OCI-LY7 (cell line): ENCODE measurements around the gene DTYMK.

Experiments used
- CTCF ChIP-seq: fragments of 200-600 bp; sonication (generic); conservative IDR thresholded peaks from 2 replicates; pipeline ENCODE4 v1.5.1; 2014; ENCODE audit warnings: mild to moderate bottlenecking, antibody characterized with exemption, low read length, moderate library complexity, mixed read lengths
- EZH2phosphoT487 ChIP-seq: fragments of 200-600 bp; sonication (generic); IDR thresholded peaks from 2 replicates; pipeline ENCODE4 v1.6.1; 2018; ENCODE audit warnings: low read depth, borderline replicate concordance, mild to moderate bottlenecking, mixed run types, antibody characterized with exemption, low read length, moderate library complexity, mixed read lengths

- TF ChIP-seq CTCF (no peak), EZH2phosphoT487 (no peak)
Observed at GRCh38 chr2:241680044-241680443, 6.6 kb downstream of the DTYMK start.
